IMR-90 (cell line): ENCODE measurements around the gene ADGRD1. TPM values are rescaled to one million over a fixed set of nuclear protein-coding genes. Genes with fewer than 3 reads are reported as not detected.

ENCODE experiments used
- ATAC-seq: fragments of 200-7000 bp; cut with Tn5 transposase; 2 replicates; pipeline ENCODE4 v1.9.1; 2020; ENCODE audit warnings: low read depth, mild to moderate bottlenecking, moderate library complexity
- BruUV-seq: library from RNA; stranded (reverse); fragments of 400-500 nt; replicated peaks from 2 replicates; lab custom pipeline; 2021; lab: Mats Ljungman, UMichigan
- CTCF ChIA-PET: fragments of 300-600 bp; formaldehyde crosslinking; extraction: SDS; loops from one replicate; lab custom pipeline; 2021; ENCODE audit warnings: antibody characterized with exemption; lab: Yijun Ruan, JAX
- POLR2A ChIA-PET: fragments of 300-600 bp; sonication (Branson Sonifier 250); formaldehyde crosslinking; loops from one replicate; lab custom pipeline; 2022; ENCODE audit warnings: antibody characterized with exemption; ENCODE audit not compliant: unreplicated experiment; lab: Charles Lee
- DNase-seq: peaks from one replicate; pipeline ENCODE4 v3.0.0; 2013
- H2AFZ ChIP-seq: replicated peaks from 2 replicates; pipeline ENCODE3; 2013; ENCODE audit warnings: low read length, mild to moderate bottlenecking; ENCODE audit not compliant: poor library complexity
- H2AK5ac ChIP-seq: 2 replicates; pipeline ENCODE4 v1.6.1; 2013; ENCODE audit warnings: low read depth, low read length, inconsistent platforms
- H2AK9ac ChIP-seq: replicated peaks from 2 replicates; pipeline ENCODE3; 2013; ENCODE audit warnings: mild to moderate bottlenecking, low read depth, low read length, moderate library complexity; ENCODE audit not compliant: poor library complexity
- H2BK120ac ChIP-seq: 2 replicates; pipeline ENCODE4 v1.6.1; 2013; ENCODE audit warnings: low read depth, low read length, inconsistent platforms
- H2BK15ac ChIP-seq: 3 replicates; pipeline ENCODE4 v1.6.1; 2013; ENCODE audit warnings: low read depth, low read length, inconsistent platforms
- H2BK20ac ChIP-seq: 2 replicates; pipeline ENCODE4 v1.6.1; 2013; ENCODE audit warnings: low read depth, mild to moderate bottlenecking, inconsistent platforms, low read length, moderate library complexity
- H2BK5ac ChIP-seq: 2 replicates; pipeline ENCODE4 v1.6.1; 2013; ENCODE audit warnings: mild to moderate bottlenecking, low read depth, low read length, inconsistent platforms; ENCODE audit not compliant: poor library complexity, severe bottlenecking
- H3K14ac ChIP-seq: replicated peaks from 2 replicates; pipeline ENCODE4 v1.6.1; 2013; ENCODE audit warnings: low read depth, low read length, inconsistent platforms
- H3K18ac ChIP-seq: 2 replicates; pipeline ENCODE4 v1.6.1; 2013; ENCODE audit warnings: low read depth, low read length, control low read depth
- H3K23ac ChIP-seq: 2 replicates; pipeline ENCODE4 v1.6.1; 2013; ENCODE audit warnings: low read depth, low read length, inconsistent platforms
- H3K27ac ChIP-seq: 2 replicates; pipeline ENCODE4 v1.5.1; 2013; ENCODE audit warnings: mild to moderate bottlenecking, control low read depth, low read length; ENCODE audit not compliant: insufficient read depth
- H3K27me3 ChIP-seq: 2 replicates; pipeline ENCODE4 v1.6.1; 2013; ENCODE audit warnings: low read length; ENCODE audit not compliant: control insufficient read depth, insufficient read depth
- H3K36me3 ChIP-seq: 2 replicates; pipeline ENCODE4 v1.6.1; 2013; ENCODE audit warnings: low read length, mixed read lengths; ENCODE audit not compliant: control insufficient read depth, insufficient read depth
- H3K4ac ChIP-seq: 2 replicates; pipeline ENCODE4 v1.6.1; 2013; ENCODE audit warnings: low read depth, low read length, inconsistent platforms
- H3K4me1 ChIP-seq: 2 replicates; pipeline ENCODE4 v1.6.1; 2013; ENCODE audit warnings: low read length, mixed read lengths; ENCODE audit not compliant: control insufficient read depth, insufficient read depth
- H3K4me2 ChIP-seq: 2 replicates; pipeline ENCODE4 v1.6.1; 2013; ENCODE audit warnings: low read depth, mild to moderate bottlenecking, control low read depth, low read length, moderate library complexity
- H3K4me3 ChIP-seq: 2 replicates; pipeline ENCODE4 v1.5.1; 2013; ENCODE audit warnings: low read depth, mild to moderate bottlenecking, control low read depth, low read length, moderate library complexity; ENCODE audit not compliant: insufficient read depth
- H3K56ac ChIP-seq: 2 replicates; pipeline ENCODE4 v1.6.1; 2013; ENCODE audit warnings: low read length, inconsistent platforms; ENCODE audit not compliant: insufficient read depth; ENCODE audit errors: extremely low read depth
- H3K79me1 ChIP-seq, 2 experiments: 2 replicates each; pipeline ENCODE4 v1.6.1; 2013; ENCODE audit warnings: low read length in 2 of 2, inconsistent platforms in 1 of 2, low read depth in 1 of 2
- H3K9ac ChIP-seq: 2 replicates; pipeline ENCODE4 v1.6.1; 2013; ENCODE audit warnings: low read depth, low read length, control low read depth
- H3K9me1 ChIP-seq: 2 replicates; pipeline ENCODE4 v1.6.1; 2013; ENCODE audit warnings: low read length, inconsistent platforms; ENCODE audit not compliant: insufficient read depth
- H3K9me3 ChIP-seq: 2 replicates; pipeline ENCODE4 v1.6.1; 2013; ENCODE audit warnings: low read length; ENCODE audit not compliant: control insufficient read depth, insufficient read depth
- H4K20me1 ChIP-seq: 2 replicates; pipeline ENCODE4 v1.6.1; 2013; ENCODE audit warnings: low read length, inconsistent platforms; ENCODE audit not compliant: insufficient read depth
- H4K5ac ChIP-seq: 2 replicates; pipeline ENCODE4 v1.6.1; 2013; ENCODE audit warnings: mild to moderate bottlenecking, low read depth, low read length, control low read depth
- H4K8ac ChIP-seq, 2 experiments: 2 replicates each; pipeline ENCODE4 v1.6.1; 2013; ENCODE audit warnings: low read depth in 2 of 2, low read length in 2 of 2, control low read depth in 1 of 2, inconsistent platforms in 1 of 2
- H4K91ac ChIP-seq: 2 replicates; pipeline ENCODE4 v1.6.1; 2013; ENCODE audit warnings: low read depth, low read length, inconsistent platforms; ENCODE audit not compliant: insufficient read depth
- CHD1 ChIP-seq: IDR thresholded peaks from 2 replicates; pipeline ENCODE4 v1.6.1; 2012; ENCODE audit warnings: low read depth, low read length, improper control_type of control experiment
- POLR2A ChIP-seq: IDR thresholded peaks from 2 replicates; pipeline ENCODE4 v1.6.1; 2012; ENCODE audit warnings: mild to moderate bottlenecking, low read depth, low read length
- RCOR1 ChIP-seq: IDR thresholded peaks from 2 replicates; pipeline ENCODE4 v1.6.1; 2012; ENCODE audit warnings: mild to moderate bottlenecking, low read length, improper control_type of control experiment; ENCODE audit not compliant: insufficient replicate concordance
- WGBS, 2 experiments: methylation state at CpG; one replicate each; pipeline versions ENCODE4 v1.1.5 to v1.1.7; 2013; ENCODE audit warnings: missing lambda C conversion rate in 2 of 2; ENCODE audit not compliant: insufficient read length in 1 of 2; ENCODE audit errors: extremely low coverage in 2 of 2; 5-methylcytosine and 5-hydroxymethylcytosine counted together
- dilution Hi-C: fragments of 300-500 bp; cut with HindIII; formaldehyde crosslinking; loops from one replicate; pipeline ENCODE4 v1.14.3; 2018; ENCODE audit warnings: low sequenced_read_pairs; ENCODE audit not compliant: unreplicated experiment
- in situ Hi-C: fragments of 300-500 bp; cut with MboI; formaldehyde crosslinking; loops from 3 replicates; pipeline ENCODE4 v1.14.3; 2019; ENCODE audit warnings: low sequenced_read_pairs, inconsistent platforms, mixed read lengths
- intact Hi-C: fragments of 100-400 bp; cut with micrococcal nuclease; formaldehyde crosslinking; loops from 2 replicates; pipeline ENCODE4 v1.10.0; 2022
- polyA plus RNA-seq, 3 experiments: library from polyadenylated mRNA; depleted of rRNA; stranded (reverse); fragments of >200 nt; gene quantifications; 2 replicates each; pipeline ENCODE4 v1.2.3, GENCODE V29; 2012; ENCODE audit warnings: low replicate concordance in 1 of 3
- total RNA-seq: library from RNA; depleted of rRNA; stranded (reverse); fragments of >200 nt; gene quantifications from 2 replicates; pipeline ENCODE4 v1.2.3, GENCODE V29; 2012

The ADGRD1 gene
- total and polyA plus RNA-seq, 2 of the 4 experiments (the other 2 are of a cell fraction), result not detected

DNA sequence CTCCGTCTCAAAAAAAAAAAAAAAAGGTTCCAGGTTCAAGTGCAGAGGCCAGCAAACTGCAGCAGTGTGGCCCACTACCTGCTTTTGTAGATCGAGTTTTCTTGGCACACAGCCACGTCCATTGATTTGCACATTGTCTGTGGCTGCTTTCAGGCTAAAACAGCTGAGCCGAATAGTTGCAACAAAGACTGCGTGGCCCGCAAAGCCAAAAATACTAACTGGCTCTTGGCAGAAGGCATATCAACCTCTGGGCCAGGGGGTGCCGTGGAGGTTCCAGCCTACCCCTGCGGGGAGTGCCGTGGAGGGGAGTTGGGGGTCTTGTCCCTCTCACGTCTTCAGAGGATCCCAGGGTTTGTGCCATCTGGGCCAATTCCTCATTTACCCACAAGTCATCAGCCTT is 170.1 kb downstream of the ADGRD1 start:
- H3K9me3 ChIP-seq, result peaks cover 29% of the 10 kb centered on the region
- 30% methylated on average over 2 of the region's 10 CpGs; no CpG with 5 or more reads in 1 of the 2 experiments for WGBS, 2 experiments
- TF ChIP-seq RCOR1 (no peak), POLR2A (no peak), CHD1 (no peak)

More for the DNA sequence above, 170.1 kb downstream of the ADGRD1 start:
- no TSS peak for BruUV-seq
- H3K27me3 ChIP-seq, result no peaks in the 10 kb centered on the region
- H2AFZ ChIP-seq, result no peak overlapping the region
- no peak for ATAC-seq
- no peak overlapping the region for H2BK20ac ChIP-seq
- H4K20me1 ChIP-seq, result no peaks in the 10 kb centered on the region
- no peak overlapping the region for H3K56ac ChIP-seq
- no peak overlapping the region for H4K5ac ChIP-seq
- no peaks in the 10 kb centered on the region for H3K9me1 ChIP-seq
- no peak for DNase-seq
- no peak overlapping the region for H2BK15ac ChIP-seq
- H3K9ac ChIP-seq, result no peak overlapping the region
- no peak overlapping the region for H3K4ac ChIP-seq
- no peaks in the 10 kb centered on the region for H3K4me1 ChIP-seq
- intact Hi-C loops, result no loop called here
- H3K79me1 ChIP-seq, result no peaks in the 10 kb centered on the region
- H2BK5ac ChIP-seq, result no peak overlapping the region
- H3K36me3 ChIP-seq, result no peaks in the 10 kb centered on the region
- H3K4me2 ChIP-seq, result no peak overlapping the region
- dilution Hi-C loops, result no loop called here
- H3K4me3 ChIP-seq, result no peak overlapping the region
- no peak overlapping the region for H3K14ac ChIP-seq
- H4K8ac ChIP-seq, result no peak overlapping the region
- H3K18ac ChIP-seq, result no peak overlapping the region
- H2BK120ac ChIP-seq, result no peak overlapping the region
- H2AK9ac ChIP-seq, result no peak overlapping the region
- in situ Hi-C loops, result loop anchor here (25.0 kb wide), 1 partner anchor 713 kb away; the partner anchor contains the start of gene MMP17
- H2AK5ac ChIP-seq, result no peak overlapping the region
- CTCF ChIA-PET, result no interaction called here
- POLR2A ChIA-PET, result no interaction called here
- H3K23ac ChIP-seq, result no peak overlapping the region
- H4K91ac ChIP-seq, result no peak overlapping the region
- no peak overlapping the region for H3K27ac ChIP-seq
